Sigmoid colon (tissue), 7 donors: ENCODE data around the gene AHCYL2. TPM values are rescaled to one million over a fixed set of nuclear protein-coding genes. Genes with fewer than 3 reads are reported as not detected.

Experiments used
- DNase-seq: peaks from one replicate; pipeline ENCODE4 v3.0.0-alpha.2; 2019
- H3K27ac ChIP-seq, 4 donors: fragments of 200-600 bp; sonication (generic); one replicate each; pipeline ENCODE4 v1.5.1; 2016 to 2019; ENCODE audit warnings: mild to moderate bottlenecking in 1 of 4
- H3K27me3 ChIP-seq, 3 donors: fragments of 200-600 bp; sonication (generic); one replicate each; pipeline ENCODE4 v1.5.1; 2019; ENCODE audit warnings: mild to moderate bottlenecking in 1 of 3
- H3K36me3 ChIP-seq, 4 donors: fragments of 200-600 bp; sonication (generic); one replicate each; pipeline ENCODE4 v1.5.1; 2016 to 2019
- H3K4me1 ChIP-seq, 4 donors: fragments of 200-600 bp; sonication (generic); one replicate each; pipeline ENCODE4 v1.5.1; 2017 to 2019
- H3K4me3 ChIP-seq, 4 donors: fragments of 200-600 bp; sonication (generic); one replicate each; pipeline ENCODE4 v1.5.1; 2017 to 2019; ENCODE audit warnings: mild to moderate bottlenecking in 2 of 4, moderate library complexity in 1 of 4
- H3K9me3 ChIP-seq, 4 donors: fragments of 200-600 bp in 3 of 4; sonication (generic) in 3 of 4; one replicate each; pipeline versions ENCODE4 v1.5.1 to v1.6.1; 2013 to 2019
- EP300 ChIP-seq, 4 donors: sonication (generic); formaldehyde crosslinking; IDR thresholded peaks; one replicate each; pipeline ENCODE4 v1.6.1; 2017; ENCODE audit warnings: antibody characterized with exemption in 4 of 4
- POLR2A ChIP-seq, 2 donors: fragments of 450-650 bp; IDR thresholded peaks; one replicate each; pipeline ENCODE4 v1.6.1; 2016; ENCODE audit warnings: antibody characterized with exemption in 2 of 2, mild to moderate bottlenecking in 2 of 2, moderate library complexity in 2 of 2
- POLR2AphosphoS5 ChIP-seq, 4 donors: sonication (generic); formaldehyde crosslinking; IDR thresholded peaks; one replicate each; pipeline ENCODE4 v1.6.1; 2017; ENCODE audit warnings: antibody characterized with exemption in 4 of 4
- WGBS, 2 donors: extraction: QIAGEN DNeasy Blood & Tissue Kit; methylation state at CpG; one replicate each; pipeline ENCODE4 v1.1.7; 2013; 5-methylcytosine and 5-hydroxymethylcytosine counted together
- intact Hi-C: fragments of 100-400 bp; cut with DNase I; formaldehyde crosslinking; loops from one replicate; pipeline ENCODE4 v1.15.1; 2023
- polyA plus RNA-seq, 3 donors: library from polyadenylated mRNA; stranded (reverse); fragments of 200-250 nt; gene quantifications; one replicate each; pipeline ENCODE4 v1.2.3, GENCODE V29; 2013
- total RNA-seq, 4 donors: library from RNA; depleted of rRNA; stranded (reverse); fragments of >200 nt; gene quantifications; one replicate each; pipeline ENCODE4 v1.1.0, GENCODE V29; 2016
- TF ChIP-seq, protein P1 (sequence below), 4 experiments: fragments of 450-650 bp in 3 of 4; fragments of 200-600 bp in 1 of 4; IDR thresholded peaks; one replicate each; pipeline ENCODE4 v1.5.1; 2016 to 2019; ENCODE audit warnings: antibody characterized with exemption in 4 of 4, mild to moderate bottlenecking in 3 of 4, moderate library complexity in 2 of 4
- donor health status: healthy with polysubstance abuse.
- donor health status: Bipolar disorder and iron deficiency.
- donor health status: healthy.

The AHCYL2 gene
- total and polyA plus RNA-seq, 7 donors, result 12.5 to 219 (median 16.8) TPM

- WGBS, 2 donors, result 70 to 72% methylated on average over 5 of the region's 5 CpGs
- intact Hi-C loops, result loop anchor here (1.0 kb wide), 1 partner anchor 53 kb away; no protein-coding TSS in a partner anchor
- Histone ChIP-seq H3K4me3 (no peak overlapping the region), H3K27me3 (no peaks in the 10 kb centered on the region), H3K36me3 (no peaks in the 10 kb centered on the region), H3K27ac (no peak overlapping the region), H3K9me3 (no peaks in the 10 kb centered on the region), H3K4me1 (no peaks in the 10 kb centered on the region)
- TF ChIP-seq POLR2AphosphoS5 (IDR thresholded peaks at IDR 0.05), result no peak
- TF ChIP-seq, protein P1, sequence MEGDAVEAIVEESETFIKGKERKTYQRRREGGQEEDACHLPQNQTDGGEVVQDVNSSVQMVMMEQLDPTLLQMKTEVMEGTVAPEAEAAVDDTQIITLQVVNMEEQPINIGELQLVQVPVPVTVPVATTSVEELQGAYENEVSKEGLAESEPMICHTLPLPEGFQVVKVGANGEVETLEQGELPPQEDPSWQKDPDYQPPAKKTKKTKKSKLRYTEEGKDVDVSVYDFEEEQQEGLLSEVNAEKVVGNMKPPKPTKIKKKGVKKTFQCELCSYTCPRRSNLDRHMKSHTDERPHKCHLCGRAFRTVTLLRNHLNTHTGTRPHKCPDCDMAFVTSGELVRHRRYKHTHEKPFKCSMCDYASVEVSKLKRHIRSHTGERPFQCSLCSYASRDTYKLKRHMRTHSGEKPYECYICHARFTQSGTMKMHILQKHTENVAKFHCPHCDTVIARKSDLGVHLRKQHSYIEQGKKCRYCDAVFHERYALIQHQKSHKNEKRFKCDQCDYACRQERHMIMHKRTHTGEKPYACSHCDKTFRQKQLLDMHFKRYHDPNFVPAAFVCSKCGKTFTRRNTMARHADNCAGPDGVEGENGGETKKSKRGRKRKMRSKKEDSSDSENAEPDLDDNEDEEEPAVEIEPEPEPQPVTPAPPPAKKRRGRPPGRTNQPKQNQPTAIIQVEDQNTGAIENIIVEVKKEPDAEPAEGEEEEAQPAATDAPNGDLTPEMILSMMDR (IDR thresholded peaks at IDR 0.05), result peak in 3 of 4 experiments; percentile 50 to 64 (median 59)
- TF ChIP-seq POLR2A (IDR thresholded peaks at IDR 0.05), result no peak
- no peak for TF ChIP-seq EP300 (IDR thresholded peaks at IDR 0.05)
- no peak for DNase-seq
These were observed 46.9 kb downstream of the AHCYL2 start for GRCh38 chr7:129271500-129272355.

GRCh38 chr7:129273936-129274335 is 49.1 kb downstream of the AHCYL2 start:
- no peak for DNase-seq
- Histone ChIP-seq H3K36me3 (no peaks in the 10 kb centered on the region), H3K27me3 (no peaks in the 10 kb centered on the region), H3K9me3 (no peaks in the 10 kb centered on the region), H3K4me3 (no peak overlapping the region), H3K4me1 (no peaks in the 10 kb centered on the region), H3K27ac (no peak overlapping the region)
- intact Hi-C loops, result no loop called here
- TF ChIP-seq EP300 (IDR thresholded peaks at IDR 0.05), result no peak
- TF ChIP-seq POLR2AphosphoS5 (IDR thresholded peaks at IDR 0.05), result no peak
- no peak for TF ChIP-seq POLR2A (IDR thresholded peaks at IDR 0.05)
- TF ChIP-seq, protein P1 (IDR thresholded peaks at IDR 0.05), result no peak

DNA sequence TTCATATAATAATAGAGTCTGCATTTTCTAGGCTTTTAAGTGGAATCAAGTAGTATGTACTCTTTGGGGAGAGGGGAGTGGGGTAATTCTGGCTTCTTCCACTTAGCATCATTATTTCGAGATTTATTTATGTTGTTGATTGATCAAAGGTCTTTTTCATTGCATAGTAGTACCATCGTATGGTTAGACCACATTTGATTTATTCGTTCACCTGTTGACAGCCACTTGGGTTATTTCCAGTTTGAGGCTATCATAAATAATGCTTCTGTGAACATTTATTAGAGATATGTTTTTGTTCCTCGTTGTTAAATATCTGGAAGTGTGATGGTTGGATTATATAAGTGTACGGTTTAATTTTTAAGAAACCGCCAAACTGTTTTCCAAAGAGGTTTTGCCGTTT is 52.8 kb downstream of the AHCYL2 start:
- WGBS, 2 donors, result 60 to 66% methylated on average over 7 of the region's 7 CpGs
- Histone ChIP-seq H3K4me1 (no peaks in the 10 kb centered on the region), H3K27me3 (no peaks in the 10 kb centered on the region), H3K36me3 (no peaks in the 10 kb centered on the region), H3K9me3 (no peaks in the 10 kb centered on the region), H3K4me3 (no peak overlapping the region), H3K27ac (no peak overlapping the region)
- TF ChIP-seq EP300 (IDR thresholded peaks at IDR 0.05), result no peak
- TF ChIP-seq, protein P1 (IDR thresholded peaks at IDR 0.05), result no peak
- TF ChIP-seq POLR2A (IDR thresholded peaks at IDR 0.05), result no peak
- no peak for TF ChIP-seq POLR2AphosphoS5 (IDR thresholded peaks at IDR 0.05)
- DNase-seq, result no peak
- intact Hi-C loops, result no loop called here

GRCh38 chr7:129278688-129279087 is 53.9 kb downstream of the AHCYL2 start:
- no peak overlapping the region for H3K4me3 ChIP-seq
- H3K27me3 ChIP-seq, result no peaks in the 10 kb centered on the region
- no peaks in the 10 kb centered on the region for H3K36me3 ChIP-seq
- 93% methylated on average over 2 of the region's 2 CpGs for WGBS, 2 donors
- no peak overlapping the region for H3K27ac ChIP-seq
- intact Hi-C loops, result no loop called here
- TF ChIP-seq, protein P1 (IDR thresholded peaks at IDR 0.05), result no peak
- TF ChIP-seq POLR2AphosphoS5 (IDR thresholded peaks at IDR 0.05) (no peak), EP300 (IDR thresholded peaks at IDR 0.05) (no peak), POLR2A (IDR thresholded peaks at IDR 0.05) (no peak)
- no peaks in the 10 kb centered on the region for H3K4me1 ChIP-seq
- no peak for DNase-seq
- no peaks in the 10 kb centered on the region for H3K9me3 ChIP-seq
